Stomach (tissue), 9 donors: ENCODE data around the gene MED12L. TPM values are rescaled to one million over a fixed set of nuclear protein-coding genes. Genes with fewer than 3 reads are reported as not detected.

Experiments
- DNase-seq, 2 donors: peaks; one replicate each; pipeline versions ENCODE4 v3.0.0 to v3.0.0-alpha.2; 2013 to 2019
- H3K27ac ChIP-seq, 5 donors: fragments of 200-600 bp in 4 of 5; sonication (generic) in 4 of 5; one replicate each; pipeline ENCODE4 v1.5.1; 2013 to 2019; ENCODE audit warnings: mild to moderate bottlenecking in 1 of 5, moderate library complexity in 1 of 5
- H3K27me3 ChIP-seq, 3 donors: fragments of 200-600 bp; sonication (generic); one replicate each; pipeline ENCODE4 v1.5.1; 2017 to 2019; ENCODE audit warnings: mixed run types in 1 of 3
- H3K36me3 ChIP-seq, 4 donors: fragments of 200-600 bp; sonication (generic); 1 replicate in 3 of 4; 2 replicates in 1 of 4; pipeline ENCODE4 v1.5.1; 2016 to 2019
- H3K4me1 ChIP-seq, 4 donors: fragments of 200-600 bp; sonication (generic); one replicate each; pipeline ENCODE4 v1.5.1; 2016 to 2019
- H3K4me3 ChIP-seq, 4 donors: fragments of 200-600 bp; sonication (generic) in 3 of 4; one replicate each; pipeline ENCODE4 v1.5.1; 2016 to 2019; ENCODE audit warnings: mild to moderate bottlenecking in 1 of 4
- H3K9me3 ChIP-seq, 4 donors: fragments of 200-600 bp; sonication (generic); one replicate each; pipeline ENCODE4 v1.5.1; 2016 to 2019
- EP300 ChIP-seq: sonication (generic); formaldehyde crosslinking; IDR thresholded peaks from one replicate; pipeline ENCODE4 v1.6.1; 2017; ENCODE audit warnings: antibody characterized with exemption
- POLR2A ChIP-seq, 4 donors: fragments of 450-650 bp; IDR thresholded peaks; one replicate each; pipeline ENCODE4 v1.6.1; 2016; ENCODE audit warnings: antibody characterized with exemption in 4 of 4, control low read depth in 2 of 4, mild to moderate bottlenecking in 1 of 4, moderate library complexity in 1 of 4
- POLR2AphosphoS5 ChIP-seq, 3 donors: sonication (generic); formaldehyde crosslinking; IDR thresholded peaks; one replicate each; pipeline ENCODE4 v1.6.1; 2016; ENCODE audit warnings: antibody characterized with exemption in 3 of 3
- WGBS, 5 donors: extraction: QIAGEN DNeasy Blood & Tissue Kit in 3 of 5; methylation state at CpG; one replicate each; pipeline versions ENCODE4 v1.1.5 to v1.1.7; 2013 to 2018; 5-methylcytosine and 5-hydroxymethylcytosine counted together
- intact Hi-C: fragments of 100-400 bp; cut with DNase I; formaldehyde crosslinking; loops from one replicate; pipeline ENCODE4 v1.15.1; 2023; ENCODE audit warnings: low total_unique reads
- polyA plus RNA-seq, 3 donors: library from polyadenylated mRNA; stranded (reverse); fragments of 200-250 nt; gene quantifications; one replicate each; pipeline ENCODE4 v1.2.3, GENCODE V29; 2013
- total RNA-seq, 5 donors: library from RNA; depleted of rRNA; stranded (reverse); fragments of >200 nt; gene quantifications; one replicate each; pipeline versions ENCODE4 v1.1.0 to v1.2.3, GENCODE V29; 2014 to 2016
- TF ChIP-seq, protein P1 (sequence below), 7 experiments: fragments of 450-650 bp in 4 of 7; fragments of 200-600 bp in 3 of 7; sonication (generic) in 3 of 7; IDR thresholded peaks; one replicate each; pipeline ENCODE4 v1.5.1; 2016 to 2019; ENCODE audit warnings: antibody characterized with exemption in 7 of 7, control low read depth in 2 of 7, mild to moderate bottlenecking in 1 of 7
- donor health status: healthy with polysubstance abuse.
- donor health status: Bipolar disorder and iron deficiency.
- donor health status: healthy.

MED12L gene
- total and polyA plus RNA-seq, 8 donors = 0.06 to 2.9 (median 0.36) TPM; not detected in 2

DNA sequence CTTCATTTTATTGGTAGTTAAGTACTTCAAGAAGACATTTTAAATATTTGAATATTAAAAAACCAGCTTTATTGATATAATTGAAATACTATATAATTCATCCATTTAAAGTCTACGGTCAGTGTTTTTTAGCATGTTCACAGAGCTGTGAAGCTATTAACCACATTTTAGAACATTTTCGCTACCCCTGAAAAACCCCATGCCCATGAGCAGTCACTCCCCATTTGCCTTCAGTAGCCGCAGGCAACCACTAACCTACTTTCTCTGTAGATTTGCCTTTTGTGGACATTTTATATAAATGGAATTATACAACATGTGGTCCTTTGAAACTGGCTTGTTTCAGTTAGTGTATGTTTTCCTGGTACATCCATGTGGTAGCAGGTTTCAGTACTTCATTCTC lies 61.8 kb downstream of the MED12L start:
- no peak overlapping the region for H3K4me3 ChIP-seq
- no peaks in the 10 kb centered on the region for H3K36me3 ChIP-seq
- no peaks in the 10 kb centered on the region for H3K27me3 ChIP-seq
- H3K9me3 ChIP-seq = no peaks in the 10 kb centered on the region
- WGBS, 5 donors = 92 to 97% (median 94%) methylated on average over 3 of the region's 3 CpGs
- intact Hi-C loops = loop anchor here (10.0 kb wide), 1 partner anchor 362 kb away; no protein-coding TSS in a partner anchor
- peaks cover 0 to 18% (median 6%) of the 10 kb centered on the region in 4 donors for H3K4me1 ChIP-seq
- no peak for DNase-seq
- TF ChIP-seq EP300 (no peak), POLR2AphosphoS5 (IDR thresholded peaks at IDR 0.05) (no peak), POLR2A (IDR thresholded peaks at IDR 0.05) (no peak)
- TF ChIP-seq, protein P1, sequence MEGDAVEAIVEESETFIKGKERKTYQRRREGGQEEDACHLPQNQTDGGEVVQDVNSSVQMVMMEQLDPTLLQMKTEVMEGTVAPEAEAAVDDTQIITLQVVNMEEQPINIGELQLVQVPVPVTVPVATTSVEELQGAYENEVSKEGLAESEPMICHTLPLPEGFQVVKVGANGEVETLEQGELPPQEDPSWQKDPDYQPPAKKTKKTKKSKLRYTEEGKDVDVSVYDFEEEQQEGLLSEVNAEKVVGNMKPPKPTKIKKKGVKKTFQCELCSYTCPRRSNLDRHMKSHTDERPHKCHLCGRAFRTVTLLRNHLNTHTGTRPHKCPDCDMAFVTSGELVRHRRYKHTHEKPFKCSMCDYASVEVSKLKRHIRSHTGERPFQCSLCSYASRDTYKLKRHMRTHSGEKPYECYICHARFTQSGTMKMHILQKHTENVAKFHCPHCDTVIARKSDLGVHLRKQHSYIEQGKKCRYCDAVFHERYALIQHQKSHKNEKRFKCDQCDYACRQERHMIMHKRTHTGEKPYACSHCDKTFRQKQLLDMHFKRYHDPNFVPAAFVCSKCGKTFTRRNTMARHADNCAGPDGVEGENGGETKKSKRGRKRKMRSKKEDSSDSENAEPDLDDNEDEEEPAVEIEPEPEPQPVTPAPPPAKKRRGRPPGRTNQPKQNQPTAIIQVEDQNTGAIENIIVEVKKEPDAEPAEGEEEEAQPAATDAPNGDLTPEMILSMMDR (IDR thresholded peaks at IDR 0.05) = no peak
- no peak overlapping the region for H3K27ac ChIP-seq

DNA sequence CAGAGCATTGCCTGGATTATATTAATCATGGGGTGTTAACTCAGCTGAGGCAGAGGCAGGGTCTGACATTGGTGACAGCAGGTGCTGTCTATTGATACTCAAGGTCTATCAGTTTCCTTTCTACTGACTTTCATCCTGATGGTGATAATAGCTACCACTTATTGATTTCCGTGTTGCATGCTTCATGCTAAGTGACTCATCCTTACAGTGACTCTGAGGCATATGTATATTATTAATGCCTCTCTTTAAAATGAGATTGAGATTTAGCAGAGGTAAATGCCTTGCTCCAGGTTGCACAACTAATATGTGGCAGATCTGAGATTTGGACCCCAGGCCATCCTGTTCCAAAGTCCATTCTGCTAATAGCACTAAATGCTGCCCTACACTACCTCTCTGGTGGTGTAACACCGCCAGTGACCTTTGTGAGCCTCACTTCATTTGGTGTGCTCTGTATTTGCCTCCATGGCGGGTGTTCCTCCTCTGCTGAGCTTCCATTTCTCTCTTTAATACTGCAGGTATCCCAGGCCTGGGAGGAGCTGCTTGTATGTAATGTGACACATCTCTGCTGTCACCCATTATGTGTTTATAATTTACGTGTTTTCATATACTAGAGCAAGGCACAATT lies 67.1 kb downstream of the MED12L start:
- H3K36me3 ChIP-seq = no peaks in the 10 kb centered on the region
- no peak for DNase-seq
- no peaks in the 10 kb centered on the region for H3K9me3 ChIP-seq
- WGBS, 5 donors = 86 to 99% (median 94%) methylated on average over 4 of the region's 4 CpGs
- TF ChIP-seq POLR2AphosphoS5 (IDR thresholded peaks at IDR 0.05) = no peak
- TF ChIP-seq EP300 = no peak
- TF ChIP-seq, protein P1 (IDR thresholded peaks at IDR 0.05) = no peak
- TF ChIP-seq POLR2A (IDR thresholded peaks at IDR 0.05) = no peak
- no peaks in the 10 kb centered on the region for H3K27me3 ChIP-seq
- intact Hi-C loops = no loop called here
- no peak overlapping the region for H3K4me3 ChIP-seq
- peaks cover 0 to 12% (median 0%) of the 10 kb centered on the region in 4 donors for H3K4me1 ChIP-seq
- H3K27ac ChIP-seq = no peak overlapping the region

DNA sequence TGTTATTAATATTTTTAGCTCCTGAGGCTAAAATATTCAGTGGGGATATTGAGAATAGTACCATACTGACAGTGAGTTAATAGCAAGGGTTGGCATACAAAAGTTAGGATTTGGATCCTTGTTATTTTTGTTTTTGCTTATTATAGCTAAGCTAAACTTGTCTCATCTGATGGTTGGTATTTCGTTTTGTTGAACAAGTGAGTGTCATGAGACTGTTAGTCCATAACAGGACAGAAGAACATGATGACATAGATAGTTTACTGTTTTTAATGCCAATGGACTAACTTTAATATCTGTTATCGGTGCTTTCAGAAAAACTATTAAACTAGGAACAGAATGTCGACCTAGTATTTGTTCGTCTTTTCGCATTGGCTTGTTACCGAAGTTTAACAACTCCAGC lies 69.1 kb downstream of the MED12L start:
- Histone ChIP-seq H3K36me3 (no peaks in the 10 kb centered on the region), H3K27me3 (no peaks in the 10 kb centered on the region), H3K27ac (no peak overlapping the region), H3K4me3 (no peak overlapping the region), H3K4me1 (peaks cover 0 to 12% (median 0%) of the 10 kb centered on the region in 4 donors), H3K9me3 (no peaks in the 10 kb centered on the region)
- intact Hi-C loops = no loop called here
- 87 to 92% (median 91%) methylated on average over 6 of the region's 6 CpGs for WGBS, 5 donors
- DNase-seq = no peak
- TF ChIP-seq POLR2AphosphoS5 (IDR thresholded peaks at IDR 0.05) (no peak), EP300 (no peak), POLR2A (IDR thresholded peaks at IDR 0.05) (no peak)
- TF ChIP-seq, protein P1 (IDR thresholded peaks at IDR 0.05) = no peak

DNA sequence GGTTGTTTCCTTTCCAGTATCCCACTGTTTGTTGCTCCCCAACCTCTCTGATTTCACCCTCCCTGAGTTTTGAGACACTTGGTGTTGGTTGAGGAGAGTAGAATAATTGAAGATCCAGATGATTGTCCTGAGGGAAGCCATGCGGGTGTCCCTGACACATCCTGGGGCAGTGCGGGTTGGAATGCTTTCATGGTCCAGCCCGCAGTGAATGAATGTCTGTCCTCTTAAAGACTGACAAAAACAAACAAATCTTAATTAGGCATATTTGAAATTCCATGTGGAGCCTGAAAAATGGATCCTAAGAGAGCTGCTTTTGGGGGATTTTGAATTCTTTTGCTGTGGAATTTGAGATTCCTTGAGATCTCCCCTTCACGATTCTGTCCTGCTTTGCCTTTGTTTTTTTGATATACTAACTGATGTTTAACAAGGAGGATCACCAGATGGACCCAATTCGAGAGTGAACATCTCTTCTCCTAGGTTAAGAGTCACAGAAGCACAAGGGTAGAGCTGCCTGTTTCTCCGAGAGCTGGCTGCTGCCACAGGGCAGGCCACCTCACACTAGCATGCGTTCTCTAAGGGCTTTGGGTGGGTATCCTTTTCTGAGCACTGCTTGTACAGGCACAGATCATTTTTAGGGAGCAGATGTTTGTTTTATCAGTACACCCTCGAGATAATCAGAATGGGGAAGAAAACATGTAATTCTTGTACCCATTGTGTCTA lies 70.1 kb downstream of the MED12L start:
- TF ChIP-seq POLR2A (IDR thresholded peaks at IDR 0.05) = no peak
- TF ChIP-seq POLR2AphosphoS5 (IDR thresholded peaks at IDR 0.05) = no peak
- TF ChIP-seq, protein P1 (IDR thresholded peaks at IDR 0.05) = no peak
- TF ChIP-seq EP300 = no peak
- 72 to 77% (median 75%) methylated on average over 8 of the region's 8 CpGs for WGBS, 5 donors
- Histone ChIP-seq H3K27me3 (no peaks in the 10 kb centered on the region), H3K4me1 (peaks cover 0 to 9% (median 0%) of the 10 kb centered on the region in 4 donors), H3K36me3 (no peaks in the 10 kb centered on the region), H3K4me3 (no peak overlapping the region), H3K27ac (no peak overlapping the region), H3K9me3 (no peaks in the 10 kb centered on the region)
- intact Hi-C loops = no loop called here
- no peak for DNase-seq
